ENCODE data around the gene AGTPBP1.

Gene AGTPBP1

DNA sequence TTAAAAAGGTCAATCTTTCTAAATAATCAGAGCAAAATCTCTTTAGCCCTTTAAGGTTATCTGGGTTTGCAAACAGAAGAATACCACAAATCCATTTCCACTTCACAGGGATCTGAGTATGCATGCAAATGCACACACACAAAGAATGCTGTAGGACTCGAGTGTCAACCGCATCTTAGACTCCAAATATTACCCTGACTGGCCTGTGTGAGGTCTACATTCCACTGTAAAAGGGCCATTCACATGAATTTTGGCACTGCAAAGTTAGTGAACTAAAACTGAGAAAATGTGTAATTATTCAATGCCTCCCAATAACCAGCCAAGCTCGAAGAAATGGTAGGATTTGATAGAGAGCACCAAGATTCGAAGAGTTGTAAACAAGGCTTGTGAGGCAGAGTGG, 199.9 kb downstream of the AGTPBP1 start:
- Mint-ChIP-seq H3K27ac (no peak overlapping the region), H3K4me1 (no peaks in the 10 kb centered on the region), H3K4me3 (no peak overlapping the region), H3K27me3 (ENCODE audit: low read depth) (no peaks in the 10 kb centered on the region), H3K9me3 (no peaks in the 10 kb centered on the region), H3K36me3 (ENCODE audit: low read depth) (peaks cover 4% of the 10 kb centered on the region)
- TF ChIP-seq, protein P1, sequence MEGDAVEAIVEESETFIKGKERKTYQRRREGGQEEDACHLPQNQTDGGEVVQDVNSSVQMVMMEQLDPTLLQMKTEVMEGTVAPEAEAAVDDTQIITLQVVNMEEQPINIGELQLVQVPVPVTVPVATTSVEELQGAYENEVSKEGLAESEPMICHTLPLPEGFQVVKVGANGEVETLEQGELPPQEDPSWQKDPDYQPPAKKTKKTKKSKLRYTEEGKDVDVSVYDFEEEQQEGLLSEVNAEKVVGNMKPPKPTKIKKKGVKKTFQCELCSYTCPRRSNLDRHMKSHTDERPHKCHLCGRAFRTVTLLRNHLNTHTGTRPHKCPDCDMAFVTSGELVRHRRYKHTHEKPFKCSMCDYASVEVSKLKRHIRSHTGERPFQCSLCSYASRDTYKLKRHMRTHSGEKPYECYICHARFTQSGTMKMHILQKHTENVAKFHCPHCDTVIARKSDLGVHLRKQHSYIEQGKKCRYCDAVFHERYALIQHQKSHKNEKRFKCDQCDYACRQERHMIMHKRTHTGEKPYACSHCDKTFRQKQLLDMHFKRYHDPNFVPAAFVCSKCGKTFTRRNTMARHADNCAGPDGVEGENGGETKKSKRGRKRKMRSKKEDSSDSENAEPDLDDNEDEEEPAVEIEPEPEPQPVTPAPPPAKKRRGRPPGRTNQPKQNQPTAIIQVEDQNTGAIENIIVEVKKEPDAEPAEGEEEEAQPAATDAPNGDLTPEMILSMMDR (IDR thresholded peaks at IDR 0.05; ENCODE audit: unreplicated experiment in 3 of 3), result no peak

DNA sequence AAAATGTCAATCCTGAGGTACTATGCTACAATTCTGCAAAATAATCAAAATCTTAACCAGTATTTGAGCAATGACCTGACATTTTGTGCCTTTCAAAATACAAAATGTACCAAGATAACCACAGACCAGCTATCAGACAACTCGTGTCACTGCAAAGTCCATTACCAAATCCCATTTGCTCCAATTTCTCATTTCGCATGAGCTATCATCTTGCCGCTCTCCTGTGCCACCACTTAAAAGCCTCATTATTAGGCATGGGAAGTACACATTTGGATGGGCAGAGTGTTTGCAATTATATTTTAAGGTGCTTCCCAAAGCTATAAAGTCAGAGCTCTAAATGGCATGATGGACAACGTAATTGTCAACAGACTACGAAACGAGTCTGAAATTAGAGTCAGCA, 205.2 kb downstream of the AGTPBP1 start:
- TF ChIP-seq, protein P1 (IDR thresholded peaks at IDR 0.05; ENCODE audit: unreplicated experiment in 3 of 3), result no peak
- Mint-ChIP-seq H3K9me3 (no peaks in the 10 kb centered on the region), H3K36me3 (ENCODE audit: low read depth) (no peaks in the 10 kb centered on the region), H3K4me1 (no peaks in the 10 kb centered on the region), H3K27ac (no peak overlapping the region), H3K27me3 (ENCODE audit: low read depth) (no peaks in the 10 kb centered on the region), H3K4me3 (no peak overlapping the region)

DNA sequence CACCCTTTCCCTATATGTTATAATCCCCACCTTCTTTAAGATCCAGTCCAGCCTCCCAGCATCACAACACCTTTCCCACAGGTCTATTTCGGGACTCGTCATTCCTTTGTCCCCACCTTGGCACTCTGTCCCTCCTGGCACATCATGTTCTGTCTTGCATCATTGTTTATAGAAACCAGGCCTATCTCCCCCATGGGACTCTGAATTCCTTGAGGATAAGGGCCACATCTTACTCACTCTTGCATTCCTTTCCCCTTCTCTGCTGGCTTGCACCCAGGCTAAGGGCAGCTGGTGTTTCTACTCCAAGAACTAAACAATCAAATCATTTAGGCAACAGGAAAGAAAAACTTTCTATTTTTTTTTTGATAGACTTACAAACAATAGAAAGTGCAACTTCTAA, 205.7 kb downstream of the AGTPBP1 start:
- H3K27ac Mint-ChIP-seq, result no peak overlapping the region
- no peaks in the 10 kb centered on the region for H3K27me3 Mint-ChIP-seq (ENCODE audit: low read depth)
- H3K36me3 Mint-ChIP-seq (ENCODE audit: low read depth), result no peaks in the 10 kb centered on the region
- TF ChIP-seq, protein P1 (IDR thresholded peaks at IDR 0.05; ENCODE audit: unreplicated experiment in 3 of 3), result no peak
- H3K4me3 Mint-ChIP-seq, result no peak overlapping the region
- no peaks in the 10 kb centered on the region for H3K4me1 Mint-ChIP-seq
- H3K9me3 Mint-ChIP-seq, result no peaks in the 10 kb centered on the region

DNA sequence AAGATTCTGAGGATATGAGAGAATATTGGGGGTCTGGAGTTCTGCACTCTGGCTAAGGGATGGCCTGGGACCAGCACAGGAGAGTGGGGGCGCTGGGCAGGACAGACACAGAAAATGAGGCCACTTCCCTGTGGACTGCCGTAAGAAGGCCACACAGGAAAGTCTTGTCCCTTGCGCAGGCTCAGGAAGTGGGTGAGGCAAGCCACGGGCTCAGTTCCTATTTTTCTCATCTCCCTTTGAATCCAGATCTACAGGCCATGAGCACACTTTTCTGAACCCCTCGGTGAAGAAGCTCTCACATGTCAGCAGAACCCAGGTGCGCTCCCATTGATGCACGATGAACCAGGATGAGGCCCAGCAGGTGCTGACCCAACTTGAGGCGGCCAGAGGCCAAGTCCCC, 207.4 kb downstream of the AGTPBP1 start:
- no peaks in the 10 kb centered on the region for H3K9me3 Mint-ChIP-seq
- no peak overlapping the region for H3K27ac Mint-ChIP-seq
- H3K4me3 Mint-ChIP-seq, result no peak overlapping the region
- H3K27me3 Mint-ChIP-seq (ENCODE audit: low read depth), result no peaks in the 10 kb centered on the region
- no peaks in the 10 kb centered on the region for H3K36me3 Mint-ChIP-seq (ENCODE audit: low read depth)
- H3K4me1 Mint-ChIP-seq, result no peaks in the 10 kb centered on the region
- TF ChIP-seq, protein P1 (IDR thresholded peaks at IDR 0.05; ENCODE audit: unreplicated experiment in 3 of 3), result no peak

DNA sequence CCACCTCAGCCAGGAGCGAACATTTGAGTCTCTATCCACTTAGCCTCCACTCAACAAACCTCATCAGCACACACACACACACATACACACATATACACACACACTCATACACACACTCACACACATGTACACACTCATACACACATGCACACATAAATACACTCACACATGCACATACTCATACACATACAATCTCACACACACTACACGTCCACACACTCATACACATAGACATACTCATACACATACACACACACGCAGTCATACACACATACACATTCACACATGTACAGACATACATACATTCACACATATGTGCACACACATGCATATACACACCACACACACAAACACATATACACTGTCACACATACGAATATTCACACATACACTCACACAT, 208.2 kb downstream of the AGTPBP1 start:
- Mint-ChIP-seq H3K27ac (no peak overlapping the region), H3K36me3 (ENCODE audit: low read depth) (no peaks in the 10 kb centered on the region), H3K27me3 (ENCODE audit: low read depth) (no peaks in the 10 kb centered on the region), H3K4me3 (no peak overlapping the region), H3K4me1 (no peaks in the 10 kb centered on the region), H3K9me3 (no peaks in the 10 kb centered on the region)
- TF ChIP-seq, protein P1 (IDR thresholded peaks at IDR 0.05; ENCODE audit: unreplicated experiment in 3 of 3), result no peak

DNA sequence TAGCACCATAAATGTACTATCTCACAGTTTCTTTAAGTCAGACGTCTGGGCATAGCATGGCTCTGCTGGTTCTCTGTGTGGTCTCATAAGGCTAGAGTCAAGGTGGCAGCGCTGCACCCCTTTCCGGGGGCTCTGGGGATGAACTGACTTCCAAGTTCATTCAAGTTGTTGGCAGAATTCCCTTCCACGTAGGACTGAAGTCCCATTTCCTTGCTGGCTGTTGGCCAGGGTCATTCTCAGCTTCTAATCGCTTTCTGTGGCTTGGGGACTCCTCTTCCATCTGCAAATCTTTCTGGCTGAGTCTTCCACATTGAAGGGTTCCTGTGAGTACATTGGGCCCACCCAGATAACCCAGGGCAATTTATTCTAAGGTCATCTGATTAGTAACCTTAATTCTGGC, 211.0 kb downstream of the AGTPBP1 start:
- Mint-ChIP-seq H3K27me3 (ENCODE audit: low read depth) (peaks cover 6% of the 10 kb centered on the region), H3K36me3 (ENCODE audit: low read depth) (no peaks in the 10 kb centered on the region), H3K27ac (no peak overlapping the region), H3K4me1 (peaks cover 7% of the 10 kb centered on the region), H3K9me3 (no peaks in the 10 kb centered on the region), H3K4me3 (no peak overlapping the region)
- TF ChIP-seq, protein P1 (IDR thresholded peaks at IDR 0.05; ENCODE audit: unreplicated experiment in 3 of 3), result no peak

All from nephron (organoid).